IMR-90 (cell line): ENCODE data around the gene LRRC3B. TPM values are rescaled to one million over a fixed set of nuclear protein-coding genes. Genes with fewer than 3 reads are reported as not detected.

Experiments used
- ATAC-seq: fragments of 200-7000 bp; cut with Tn5 transposase; 2 replicates; pipeline ENCODE4 v1.9.1; 2020; ENCODE audit warnings: low read depth, mild to moderate bottlenecking, moderate library complexity
- BruUV-seq: library from RNA; stranded (reverse); fragments of 400-500 nt; replicated peaks from 2 replicates; lab custom pipeline; 2021; lab: Mats Ljungman, UMichigan
- CTCF ChIA-PET: fragments of 300-600 bp; formaldehyde crosslinking; extraction: SDS; loops from one replicate; lab custom pipeline; 2021; ENCODE audit warnings: antibody characterized with exemption; lab: Yijun Ruan, JAX
- POLR2A ChIA-PET: fragments of 300-600 bp; sonication (Branson Sonifier 250); formaldehyde crosslinking; loops from one replicate; lab custom pipeline; 2022; ENCODE audit warnings: antibody characterized with exemption; ENCODE audit not compliant: unreplicated experiment; lab: Charles Lee
- DNase-seq: peaks from one replicate; pipeline ENCODE4 v3.0.0; 2013
- H2AFZ ChIP-seq: replicated peaks from 2 replicates; pipeline ENCODE3; 2013; ENCODE audit warnings: low read length, mild to moderate bottlenecking; ENCODE audit not compliant: poor library complexity
- H2AK5ac ChIP-seq: 2 replicates; pipeline ENCODE4 v1.6.1; 2013; ENCODE audit warnings: low read depth, low read length, inconsistent platforms
- H2AK9ac ChIP-seq: replicated peaks from 2 replicates; pipeline ENCODE3; 2013; ENCODE audit warnings: mild to moderate bottlenecking, low read depth, low read length, moderate library complexity; ENCODE audit not compliant: poor library complexity
- H2BK120ac ChIP-seq: 2 replicates; pipeline ENCODE4 v1.6.1; 2013; ENCODE audit warnings: low read depth, low read length, inconsistent platforms
- H2BK15ac ChIP-seq: 3 replicates; pipeline ENCODE4 v1.6.1; 2013; ENCODE audit warnings: low read depth, low read length, inconsistent platforms
- H2BK20ac ChIP-seq: 2 replicates; pipeline ENCODE4 v1.6.1; 2013; ENCODE audit warnings: low read depth, mild to moderate bottlenecking, inconsistent platforms, low read length, moderate library complexity
- H2BK5ac ChIP-seq: 2 replicates; pipeline ENCODE4 v1.6.1; 2013; ENCODE audit warnings: mild to moderate bottlenecking, low read depth, low read length, inconsistent platforms; ENCODE audit not compliant: poor library complexity, severe bottlenecking
- H3K14ac ChIP-seq: replicated peaks from 2 replicates; pipeline ENCODE4 v1.6.1; 2013; ENCODE audit warnings: low read depth, low read length, inconsistent platforms
- H3K18ac ChIP-seq: 2 replicates; pipeline ENCODE4 v1.6.1; 2013; ENCODE audit warnings: low read depth, low read length, control low read depth
- H3K23ac ChIP-seq: 2 replicates; pipeline ENCODE4 v1.6.1; 2013; ENCODE audit warnings: low read depth, low read length, inconsistent platforms
- H3K27ac ChIP-seq: 2 replicates; pipeline ENCODE4 v1.5.1; 2013; ENCODE audit warnings: mild to moderate bottlenecking, control low read depth, low read length; ENCODE audit not compliant: insufficient read depth
- H3K27me3 ChIP-seq: 2 replicates; pipeline ENCODE4 v1.6.1; 2013; ENCODE audit warnings: low read length; ENCODE audit not compliant: control insufficient read depth, insufficient read depth
- H3K36me3 ChIP-seq: 2 replicates; pipeline ENCODE4 v1.6.1; 2013; ENCODE audit warnings: low read length, mixed read lengths; ENCODE audit not compliant: control insufficient read depth, insufficient read depth
- H3K4ac ChIP-seq: 2 replicates; pipeline ENCODE4 v1.6.1; 2013; ENCODE audit warnings: low read depth, low read length, inconsistent platforms
- H3K4me1 ChIP-seq: 2 replicates; pipeline ENCODE4 v1.6.1; 2013; ENCODE audit warnings: low read length, mixed read lengths; ENCODE audit not compliant: control insufficient read depth, insufficient read depth
- H3K4me2 ChIP-seq: 2 replicates; pipeline ENCODE4 v1.6.1; 2013; ENCODE audit warnings: low read depth, mild to moderate bottlenecking, control low read depth, low read length, moderate library complexity
- H3K4me3 ChIP-seq: 2 replicates; pipeline ENCODE4 v1.5.1; 2013; ENCODE audit warnings: low read depth, mild to moderate bottlenecking, control low read depth, low read length, moderate library complexity; ENCODE audit not compliant: insufficient read depth
- H3K56ac ChIP-seq: 2 replicates; pipeline ENCODE4 v1.6.1; 2013; ENCODE audit warnings: low read length, inconsistent platforms; ENCODE audit not compliant: insufficient read depth; ENCODE audit errors: extremely low read depth
- H3K79me1 ChIP-seq, 2 experiments: 2 replicates each; pipeline ENCODE4 v1.6.1; 2013; ENCODE audit warnings: low read length in 2 of 2, inconsistent platforms in 1 of 2, low read depth in 1 of 2
- H3K9ac ChIP-seq: 2 replicates; pipeline ENCODE4 v1.6.1; 2013; ENCODE audit warnings: low read depth, low read length, control low read depth
- H3K9me1 ChIP-seq: 2 replicates; pipeline ENCODE4 v1.6.1; 2013; ENCODE audit warnings: low read length, inconsistent platforms; ENCODE audit not compliant: insufficient read depth
- H3K9me3 ChIP-seq: 2 replicates; pipeline ENCODE4 v1.6.1; 2013; ENCODE audit warnings: low read length; ENCODE audit not compliant: control insufficient read depth, insufficient read depth
- H4K20me1 ChIP-seq: 2 replicates; pipeline ENCODE4 v1.6.1; 2013; ENCODE audit warnings: low read length, inconsistent platforms; ENCODE audit not compliant: insufficient read depth
- H4K5ac ChIP-seq: 2 replicates; pipeline ENCODE4 v1.6.1; 2013; ENCODE audit warnings: mild to moderate bottlenecking, low read depth, low read length, control low read depth
- H4K8ac ChIP-seq, 2 experiments: 2 replicates each; pipeline ENCODE4 v1.6.1; 2013; ENCODE audit warnings: low read depth in 2 of 2, low read length in 2 of 2, control low read depth in 1 of 2, inconsistent platforms in 1 of 2
- H4K91ac ChIP-seq: 2 replicates; pipeline ENCODE4 v1.6.1; 2013; ENCODE audit warnings: low read depth, low read length, inconsistent platforms; ENCODE audit not compliant: insufficient read depth
- MAZ ChIP-seq: IDR thresholded peaks from 2 replicates; pipeline ENCODE4 v1.6.1; 2012; ENCODE audit warnings: low read depth, mild to moderate bottlenecking, low read length, improper control_type of control experiment, moderate library complexity, borderline replicate concordance
- WGBS, 2 experiments: methylation state at CpG; one replicate each; pipeline versions ENCODE4 v1.1.5 to v1.1.7; 2013; ENCODE audit warnings: missing lambda C conversion rate in 2 of 2; ENCODE audit not compliant: insufficient read length in 1 of 2; ENCODE audit errors: extremely low coverage in 2 of 2; 5-methylcytosine and 5-hydroxymethylcytosine counted together
- dilution Hi-C: fragments of 300-500 bp; cut with HindIII; formaldehyde crosslinking; loops from one replicate; pipeline ENCODE4 v1.14.3; 2018; ENCODE audit warnings: low sequenced_read_pairs; ENCODE audit not compliant: unreplicated experiment
- in situ Hi-C: fragments of 300-500 bp; cut with MboI; formaldehyde crosslinking; loops from 3 replicates; pipeline ENCODE4 v1.14.3; 2019; ENCODE audit warnings: low sequenced_read_pairs, inconsistent platforms, mixed read lengths
- intact Hi-C: fragments of 100-400 bp; cut with micrococcal nuclease; formaldehyde crosslinking; loops from 2 replicates; pipeline ENCODE4 v1.10.0; 2022
- polyA plus RNA-seq, 3 experiments: library from polyadenylated mRNA; depleted of rRNA; stranded (reverse); fragments of >200 nt; gene quantifications; 2 replicates each; pipeline ENCODE4 v1.2.3, GENCODE V29; 2012; ENCODE audit warnings: low replicate concordance in 1 of 3
- total RNA-seq: library from RNA; depleted of rRNA; stranded (reverse); fragments of >200 nt; gene quantifications from 2 replicates; pipeline ENCODE4 v1.2.3, GENCODE V29; 2012

Gene LRRC3B
- total and polyA plus RNA-seq, 2 of the 4 experiments (the other 2 are of a cell fraction) = not detected

- Histone ChIP-seq H3K4me1 (no peaks in the 10 kb centered on the region), H3K4ac (no peak overlapping the region), H3K27ac (no peak overlapping the region), H3K9me1 (no peaks in the 10 kb centered on the region), H2BK15ac (no peak overlapping the region), H2AFZ (no peak overlapping the region), H2AK9ac (no peak overlapping the region), H3K23ac (no peak overlapping the region), H3K79me1 (no peaks in the 10 kb centered on the region), H3K36me3 (no peaks in the 10 kb centered on the region), H2BK120ac (no peak overlapping the region), H2BK20ac (no peak overlapping the region), H3K4me2 (no peak overlapping the region), H3K18ac (no peak overlapping the region), H3K4me3 (no peak overlapping the region), H4K8ac (no peak overlapping the region), H2BK5ac (no peak overlapping the region), H4K20me1 (no peaks in the 10 kb centered on the region), H4K91ac (no peak overlapping the region), H3K14ac (no peak overlapping the region), H3K56ac (no peak overlapping the region), H3K9ac (no peak overlapping the region), H4K5ac (no peak overlapping the region), H2AK5ac (no peak overlapping the region), H3K27me3 (no peaks in the 10 kb centered on the region), H3K9me3 (peaks cover 10% of the 10 kb centered on the region)
- DNase-seq (no peak), ATAC-seq (no peak)
- dilution Hi-C loops = no loop called here
- intact Hi-C loops = no loop called here
- in situ Hi-C loops = no loop called here
- BruUV-seq = no TSS peak
- CTCF ChIA-PET = interaction anchor here (0.7 to 1.1 kb wide), 2 partner anchors 15 to 761 kb away, joined by 3 to 4 read pairs; no protein-coding TSS in a partner anchor
- no CpG with 5 or more reads among the region's 4 CpGs for WGBS, 2 experiments
- POLR2A ChIA-PET = no interaction called here
- no peak for TF ChIP-seq MAZ
These were observed 96.6 kb downstream of the LRRC3B start for GRCh38 chr3:26719134-26719533.
